PC-9 (cell line): ENCODE measurements around the gene GABRG3. TPM values are rescaled to one million over a fixed set of nuclear protein-coding genes. Genes with fewer than 3 reads are reported as not detected.

Source experiments
- BruUV-seq: library from RNA; stranded (reverse); fragments of 400-500 nt; replicated peaks from 2 replicates; lab custom pipeline; 2021; lab: Mats Ljungman, UMichigan
- CTCF ChIA-PET: fragments of 300-600 bp; sonication (Branson Sonifier 250); formaldehyde crosslinking; loops from one replicate; lab custom pipeline; 2022; ENCODE audit warnings: antibody characterized with exemption; lab: Charles Lee
- POLR2A ChIA-PET: fragments of 300-600 bp; sonication (Branson Sonifier 250); formaldehyde crosslinking; loops from one replicate; lab custom pipeline; 2022; ENCODE audit warnings: antibody characterized with exemption; ENCODE audit not compliant: unreplicated experiment; lab: Charles Lee
- DNase-seq, 2 experiments: peaks; one replicate each; pipeline versions ENCODE4 v3.0.0 to v3.0.0-alpha.2; 2015 to 2022; ENCODE audit warnings: mixed read lengths in 1 of 2
- H2AFZ ChIP-seq: fragments of 200-600 bp; sonication (generic); 2 replicates; pipeline ENCODE4 v1.8.1; 2017; ENCODE audit warnings: antibody characterized with exemption
- H3F3A ChIP-seq: fragments of 200-600 bp; sonication (generic); 2 replicates; pipeline ENCODE4 v1.8.1; 2017; ENCODE audit warnings: antibody characterized with exemption, mild to moderate bottlenecking, low read depth; ENCODE audit not compliant: insufficient read depth
- H3K27ac ChIP-seq: fragments of 200-600 bp; sonication (generic); 2 replicates; pipeline ENCODE4 v1.6.1; 2016; ENCODE audit warnings: mixed run types
- H3K27me3 ChIP-seq: fragments of 200-600 bp; sonication (generic); 2 replicates; pipeline ENCODE4 v1.6.1; 2016; ENCODE audit warnings: low read depth, mixed run types; ENCODE audit not compliant: insufficient read depth
- H3K36me3 ChIP-seq: fragments of 200-600 bp; sonication (generic); 2 replicates; pipeline ENCODE4 v1.6.1; 2016; ENCODE audit warnings: low read depth, mixed run types
- H3K4me1 ChIP-seq: fragments of 200-600 bp; sonication (generic); replicated peaks from 2 replicates; pipeline ENCODE4 v1.6.1; 2016; ENCODE audit warnings: mixed run types; ENCODE audit not compliant: insufficient read depth
- H3K4me2 ChIP-seq: fragments of 200-600 bp; sonication (generic); 2 replicates; pipeline ENCODE4 v1.6.1; 2017; ENCODE audit warnings: mixed run types
- H3K4me3 ChIP-seq: fragments of 200-600 bp; sonication (generic); 2 replicates; pipeline ENCODE4 v1.6.1; 2016; ENCODE audit warnings: mixed run types
- H3K79me2 ChIP-seq: fragments of 200-600 bp; sonication (generic); 2 replicates; pipeline ENCODE4 v1.6.1; 2017; ENCODE audit warnings: low read depth, mixed run types
- H3K9me2 ChIP-seq: fragments of 200-600 bp; sonication (generic); 2 replicates; pipeline ENCODE4 v1.8.1; 2017; ENCODE audit warnings: mild to moderate bottlenecking; ENCODE audit not compliant: insufficient read depth
- H3K9me3 ChIP-seq: fragments of 200-600 bp; sonication (generic); 2 replicates; pipeline ENCODE4 v1.8.1; 2016; ENCODE audit warnings: low read depth; ENCODE audit not compliant: insufficient read depth
- H4K20me1 ChIP-seq: fragments of 200-600 bp; sonication (generic); 2 replicates; pipeline ENCODE4 v1.8.1; 2017; ENCODE audit not compliant: insufficient read depth
- EZH2 ChIP-seq: fragments of 200-600 bp; sonication (generic); IDR thresholded peaks from 2 replicates; pipeline ENCODE4 v1.8.0; 2017; ENCODE audit warnings: antibody characterized with exemption, low read depth
- intact Hi-C: fragments of 100-400 bp; cut with micrococcal nuclease; formaldehyde crosslinking; loops from one replicate; pipeline ENCODE4 v1.10.0; 2022; ENCODE audit not compliant: unreplicated experiment
- total RNA-seq: library from RNA; stranded (reverse); gene quantifications from 2 replicates; pipeline ENCODE4 v1.2.3, GENCODE V29; 2021
- TF ChIP-seq, protein P1 (sequence below): fragments of 200-600 bp; sonication (generic); conservative IDR thresholded peaks from 2 replicates; pipeline ENCODE4 v1.6.1; 2017; ENCODE audit warnings: mixed run types, antibody characterized with exemption, mild to moderate bottlenecking, moderate library complexity

The GABRG3 gene
- total RNA-seq, 1 experiment from 2014 or later: not detected

GRCh38 chr15:27438403-27439375 lies 467.7 kb downstream of the GABRG3 start:
- intact Hi-C loops: no loop called here
- no peaks in the 10 kb centered on the region for H3K9me3 ChIP-seq
- no TSS peak for BruUV-seq
- H3K27me3 ChIP-seq: no peaks in the 10 kb centered on the region
- no peaks in the 10 kb centered on the region for H3K9me2 ChIP-seq
- CTCF ChIA-PET: no interaction called here
- no peaks in the 10 kb centered on the region for H4K20me1 ChIP-seq
- H3K4me2 ChIP-seq: no peak overlapping the region
- H3K36me3 ChIP-seq: no peaks in the 10 kb centered on the region
- no peaks in the 10 kb centered on the region for H3F3A ChIP-seq
- TF ChIP-seq, protein P1, sequence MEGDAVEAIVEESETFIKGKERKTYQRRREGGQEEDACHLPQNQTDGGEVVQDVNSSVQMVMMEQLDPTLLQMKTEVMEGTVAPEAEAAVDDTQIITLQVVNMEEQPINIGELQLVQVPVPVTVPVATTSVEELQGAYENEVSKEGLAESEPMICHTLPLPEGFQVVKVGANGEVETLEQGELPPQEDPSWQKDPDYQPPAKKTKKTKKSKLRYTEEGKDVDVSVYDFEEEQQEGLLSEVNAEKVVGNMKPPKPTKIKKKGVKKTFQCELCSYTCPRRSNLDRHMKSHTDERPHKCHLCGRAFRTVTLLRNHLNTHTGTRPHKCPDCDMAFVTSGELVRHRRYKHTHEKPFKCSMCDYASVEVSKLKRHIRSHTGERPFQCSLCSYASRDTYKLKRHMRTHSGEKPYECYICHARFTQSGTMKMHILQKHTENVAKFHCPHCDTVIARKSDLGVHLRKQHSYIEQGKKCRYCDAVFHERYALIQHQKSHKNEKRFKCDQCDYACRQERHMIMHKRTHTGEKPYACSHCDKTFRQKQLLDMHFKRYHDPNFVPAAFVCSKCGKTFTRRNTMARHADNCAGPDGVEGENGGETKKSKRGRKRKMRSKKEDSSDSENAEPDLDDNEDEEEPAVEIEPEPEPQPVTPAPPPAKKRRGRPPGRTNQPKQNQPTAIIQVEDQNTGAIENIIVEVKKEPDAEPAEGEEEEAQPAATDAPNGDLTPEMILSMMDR: no peak
- TF ChIP-seq EZH2: no peak
- H3K79me2 ChIP-seq: no peaks in the 10 kb centered on the region
- no peak overlapping the region for H2AFZ ChIP-seq
- no peaks in the 10 kb centered on the region for H3K4me1 ChIP-seq
- no peak overlapping the region for H3K4me3 ChIP-seq
- POLR2A ChIA-PET: no interaction called here
- DNase-seq: no peak
- no peak overlapping the region for H3K27ac ChIP-seq

- Histone ChIP-seq H3K4me3 (no peak overlapping the region), H4K20me1 (no peaks in the 10 kb centered on the region), H3K4me1 (no peaks in the 10 kb centered on the region), H3K79me2 (no peaks in the 10 kb centered on the region), H3K27ac (no peak overlapping the region), H3K9me2 (no peaks in the 10 kb centered on the region), H2AFZ (no peak overlapping the region), H3K36me3 (no peaks in the 10 kb centered on the region), H3K27me3 (no peaks in the 10 kb centered on the region), H3F3A (no peaks in the 10 kb centered on the region), H3K4me2 (no peak overlapping the region), H3K9me3 (no peaks in the 10 kb centered on the region)
- no TSS peak for BruUV-seq
- no peak for DNase-seq
- POLR2A ChIA-PET: no interaction called here
- CTCF ChIA-PET: no interaction called here
- no peak for TF ChIP-seq EZH2
- TF ChIP-seq, protein P1: no peak
- intact Hi-C loops: no loop called here
These were observed 470.1 kb downstream of the GABRG3 start for GRCh38 chr15:27441120-27441519.

- no TSS peak for BruUV-seq
- ChIA-PET POLR2A (no interaction called here), CTCF (no interaction called here)
- Histone ChIP-seq H3K9me2 (no peaks in the 10 kb centered on the region), H2AFZ (no peak overlapping the region), H3K9me3 (no peaks in the 10 kb centered on the region), H3K4me1 (no peaks in the 10 kb centered on the region), H3K79me2 (no peaks in the 10 kb centered on the region), H3K27ac (no peak overlapping the region), H3K27me3 (0 out of 2 replicates have a peak, but pooled peaks cover 5% of the 10 kb centered on the region), H3F3A (no peaks in the 10 kb centered on the region), H3K36me3 (no peaks in the 10 kb centered on the region), H3K4me3 (no peak overlapping the region), H4K20me1 (no peaks in the 10 kb centered on the region), H3K4me2 (no peak overlapping the region)
- DNase-seq: no peak
- TF ChIP-seq, protein P1: no peak
- no peak for TF ChIP-seq EZH2
- intact Hi-C loops: no loop called here
These were observed 477.3 kb downstream of the GABRG3 start for GRCh38 chr15:27448234-27448633.
